ENCODE data around the gene LRFN2. TPM values are rescaled to one million over a fixed set of nuclear protein-coding genes. Genes with fewer than 3 reads are reported as not detected.

The LRFN2 gene
- total and polyA plus RNA-seq, 2 of the 8 experiments (the other 6 are each of a cell fraction or from before 2014, with no cell fraction given) = 2.3 TPM

GRCh38 chr6:40378725-40379074 lies 208.5 kb downstream of the LRFN2 start:
- H3K14ac ChIP-seq (ENCODE audit: insufficient read length) = no peak overlapping the region
- H4K91ac ChIP-seq (replicated peaks; ENCODE audit: insufficient read length, low read length) = no peak overlapping the region
- H3K4me2 ChIP-seq (ENCODE audit: insufficient read depth in 1 of 2, low read depth in 2 of 2, low read length in 2 of 2) = no peak overlapping the region
- H4K20me1 ChIP-seq (replicated peaks in 1 of 2; ENCODE audit: control insufficient read depth in 1 of 2, insufficient read depth in 2 of 2, low read length in 2 of 2) = no peaks in the 10 kb centered on the region
- 92% methylated on average over 11 of the region's 11 CpGs; no CpG with 5 or more reads in 1 of the 2 experiments for WGBS, 2 experiments (ENCODE audit: extremely low coverage in 1 of 2, insufficient coverage in 1 of 2, insufficient read length in 1 of 2, insufficient replicate concordance in 2 of 2, low coverage in 1 of 2, low lambda C conversion rate in 2 of 2, missing lambda C conversion rate in 1 of 2)
- no peaks in the 10 kb centered on the region for H3K4me1 ChIP-seq (replicated peaks in 1 of 4; ENCODE audit: control insufficient read depth in 3 of 4, insufficient read depth in 4 of 4, low read length in 3 of 4)
- no peak overlapping the region for H2BK12ac ChIP-seq (ENCODE audit: low read depth, low read length)
- no peak overlapping the region for H2AFZ ChIP-seq (ENCODE audit: low read length)
- H4K5ac ChIP-seq (ENCODE audit: insufficient read length, low read depth, low read length) = no peak overlapping the region
- no peak for DNase-seq (ENCODE audit: low read depth in 1 of 2, low spot score in 2 of 2)
- no peaks in the 10 kb centered on the region for H3K79me2 ChIP-seq (ENCODE audit: control insufficient read depth in 1 of 2, insufficient read depth in 2 of 2, low read length in 2 of 2)
- no peak overlapping the region for H3K23ac ChIP-seq (ENCODE audit: insufficient read length)
- CTCF ChIA-PET (ENCODE audit: partially characterized antibody) = interaction anchor here (0.9 to 1.1 kb wide), 2 partner anchors 25 to 660 kb away, joined by 3 read pairs; partner anchors contain the start of gene UNC5CL
- no peak overlapping the region for H2AK5ac ChIP-seq (ENCODE audit: low read depth, low read length)
- 0 out of 2 replicates have a peak, but pooled peaks cover 1% of the 10 kb centered on the region for H3K23me2 ChIP-seq (ENCODE audit: low read depth, low read length)
- no peak overlapping the region for H2BK5ac ChIP-seq (ENCODE audit: low read depth, low read length)
- no peaks in the 10 kb centered on the region for H3K79me1 ChIP-seq (ENCODE audit: low read depth, low read length)
- no peak overlapping the region for H2BK120ac ChIP-seq (replicated peaks; ENCODE audit: low read depth, low read length)
- no peaks in the 10 kb centered on the region for H3K9me3 ChIP-seq (ENCODE audit: insufficient read depth in 2 of 2, low read depth in 1 of 2, low read length in 1 of 2)
- no peaks in the 10 kb centered on the region for H3K36me3 ChIP-seq (ENCODE audit: control insufficient read depth in 2 of 4, insufficient read depth in 4 of 4, low read length in 3 of 4)
- H3K4me3 ChIP-seq (ENCODE audit: extremely low read depth in 1 of 4, insufficient read depth in 2 of 4, low read depth in 3 of 4, low read length in 4 of 4) = no peak overlapping the region
- H4K8ac ChIP-seq (ENCODE audit: extremely low read depth, insufficient read depth, low read length) = no peak overlapping the region
- no peak overlapping the region for H2BK15ac ChIP-seq (ENCODE audit: low read length)
- H3K27me3 ChIP-seq (replicated peaks in 1 of 4; ENCODE audit: control insufficient read depth in 3 of 4, extremely low read depth in 1 of 4, insufficient read depth in 3 of 4, low read length in 3 of 4) = no peaks in the 10 kb centered on the region; a peak in 1 of 7 replicates
- H2BK20ac ChIP-seq (ENCODE audit: low read length) = no peak overlapping the region
- no peak overlapping the region for H3K56ac ChIP-seq (replicated peaks; ENCODE audit: insufficient read length, low read depth, low read length)
- no peak overlapping the region for H3K27ac ChIP-seq (ENCODE audit: low read depth, low read length)
- no peak overlapping the region for H3K9ac ChIP-seq (replicated peaks in 1 of 4; ENCODE audit: extremely low read depth in 1 of 4, low read depth in 3 of 4, low read length in 3 of 4)
- POLR2A ChIA-PET (ENCODE audit: partially characterized antibody) = interaction anchor here (1.5 kb wide), 1 partner anchor 9 kb away, joined by 4 read pairs; no protein-coding TSS in a partner anchor
- H3K4ac ChIP-seq (replicated peaks; ENCODE audit: insufficient read length, low read depth, low read length) = no peak overlapping the region
- FAIRE-seq = no peak
- H3K18ac ChIP-seq (ENCODE audit: extremely low read depth, low read length) = no peak overlapping the region
- TF ChIP-seq POLR2A (IDR thresholded peaks at IDR 0.05; ENCODE audit: control extremely low read depth in 1 of 2, low read depth in 2 of 2, low read length in 2 of 2) (no peak), SAP30 (IDR thresholded peaks at IDR 0.05; ENCODE audit: insufficient read depth, insufficient replicate concordance, low read length) (no peak), CBX8 (IDR thresholded peaks at IDR 0.05; ENCODE audit: borderline replicate concordance, low read depth, low read length) (no peak), BRCA1 (IDR thresholded peaks at IDR 0.05; ENCODE audit: low read depth, low read length) (no peak), SP1 (IDR thresholded peaks at IDR 0.05; ENCODE audit: low read depth, low read length) (no peak), JUN (IDR thresholded peaks at IDR 0.05; ENCODE audit: low read depth, low read length) (no peak), KDM1A (IDR thresholded peaks at IDR 0.05; ENCODE audit: borderline replicate concordance, low read length) (no peak), MAFK (IDR thresholded peaks at IDR 0.05; ENCODE audit: low read depth, low read length) (no peak), SUZ12 (IDR thresholded peaks at IDR 0.05; ENCODE audit: low read length) (no peak), RFX5 (IDR thresholded peaks at IDR 0.05; ENCODE audit: borderline replicate concordance, low read depth, low read length) (no peak), CBX5 (IDR thresholded peaks at IDR 0.05; ENCODE audit: low read depth, low read length) (no peak), CHD2 (IDR thresholded peaks at IDR 0.05; ENCODE audit: low read length) (no peak)
- TF ChIP-seq, protein P1, sequence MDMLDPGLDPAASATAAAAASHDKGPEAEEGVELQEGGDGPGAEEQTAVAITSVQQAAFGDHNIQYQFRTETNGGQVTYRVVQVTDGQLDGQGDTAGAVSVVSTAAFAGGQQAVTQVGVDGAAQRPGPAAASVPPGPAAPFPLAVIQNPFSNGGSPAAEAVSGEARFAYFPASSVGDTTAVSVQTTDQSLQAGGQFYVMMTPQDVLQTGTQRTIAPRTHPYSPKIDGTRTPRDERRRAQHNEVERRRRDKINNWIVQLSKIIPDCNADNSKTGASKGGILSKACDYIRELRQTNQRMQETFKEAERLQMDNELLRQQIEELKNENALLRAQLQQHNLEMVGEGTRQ (IDR thresholded peaks at IDR 0.05; ENCODE audit: low read length) = no peak

Data from H1 (cell line).